ENCODE measurements around the gene SHISA9.

SHISA9 gene

GRCh38 chr16:13014476-13014875, 113.1 kb downstream of the SHISA9 start:
- no peak for DNase-seq (ENCODE audit: low read depth in 4 of 4, low spot score in 1 of 4)

- DNase-seq (ENCODE audit: low read depth in 4 of 4, low spot score in 1 of 4), result no peak
Observed at GRCh38 chr16:13018026-13018425, 116.6 kb downstream of the SHISA9 start.

DNA sequence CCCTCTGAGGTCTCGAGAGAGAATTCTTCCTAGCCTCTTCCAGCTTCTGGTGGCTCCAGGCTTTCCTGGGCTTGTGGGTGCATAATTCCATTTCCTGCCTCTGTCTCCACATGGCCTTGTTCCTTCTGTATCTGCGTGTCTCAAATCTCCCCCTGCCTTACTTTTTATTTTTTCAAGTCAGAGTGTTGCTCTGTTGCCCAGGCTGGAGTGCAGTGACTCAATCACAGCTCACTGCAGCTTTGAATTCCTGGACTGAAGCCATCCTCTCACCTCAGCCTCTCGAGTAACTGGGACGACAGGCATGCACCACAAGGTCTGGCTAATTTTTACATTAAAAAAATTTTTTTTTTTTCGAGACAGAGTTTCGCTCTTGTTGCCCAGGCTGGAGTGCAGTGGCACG, 120.6 kb downstream of the SHISA9 start:
- no peak for DNase-seq (ENCODE audit: low read depth in 4 of 4, low spot score in 1 of 4)

DNA sequence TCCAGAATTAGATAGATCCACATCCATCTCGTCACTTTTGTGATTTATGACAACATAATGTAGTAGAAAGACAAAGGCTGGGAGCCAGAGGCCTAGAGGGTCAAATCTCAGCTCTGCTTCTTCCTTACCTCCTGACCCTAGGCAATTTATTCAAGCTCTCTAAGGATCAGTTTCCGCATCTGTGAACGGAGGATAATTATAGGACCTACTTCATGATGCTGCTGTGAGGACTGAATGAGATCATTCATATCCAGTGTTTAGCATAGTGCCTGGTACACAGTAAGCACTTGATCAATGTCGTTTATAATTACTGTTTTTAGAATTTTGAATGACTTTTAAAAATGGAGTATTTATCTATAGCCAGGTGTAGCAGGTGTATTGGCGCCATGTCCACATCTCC, 128.4 kb downstream of the SHISA9 start:
- DNase-seq (ENCODE audit: low read depth in 4 of 4, low spot score in 1 of 4), result no peak

DNA sequence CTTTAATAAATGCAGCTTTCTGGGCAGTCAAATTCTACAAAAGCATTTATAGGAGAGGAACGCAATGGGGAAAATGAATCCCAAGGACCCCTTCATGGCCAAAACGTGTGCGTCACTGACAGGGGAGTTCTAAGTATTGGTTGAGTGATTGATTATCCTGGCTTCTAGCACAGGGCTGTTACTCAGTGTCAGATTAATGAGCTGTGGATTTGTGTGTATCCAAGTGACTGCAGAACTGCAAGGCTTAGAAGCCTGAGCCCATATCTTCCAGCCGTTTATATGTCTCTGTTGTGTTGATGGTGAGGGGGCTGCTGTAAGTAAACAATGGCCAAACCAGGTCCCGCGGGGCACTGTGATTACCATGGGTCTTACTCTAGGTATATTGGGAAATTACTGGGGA, 129.4 kb downstream of the SHISA9 start:
- no peak for DNase-seq (ENCODE audit: low read depth in 4 of 4, low spot score in 1 of 4)

- no peak for DNase-seq (ENCODE audit: low read depth in 4 of 4, low spot score in 1 of 4)
Observed at GRCh38 chr16:13032911-13033310, 131.5 kb downstream of the SHISA9 start.

DNA sequence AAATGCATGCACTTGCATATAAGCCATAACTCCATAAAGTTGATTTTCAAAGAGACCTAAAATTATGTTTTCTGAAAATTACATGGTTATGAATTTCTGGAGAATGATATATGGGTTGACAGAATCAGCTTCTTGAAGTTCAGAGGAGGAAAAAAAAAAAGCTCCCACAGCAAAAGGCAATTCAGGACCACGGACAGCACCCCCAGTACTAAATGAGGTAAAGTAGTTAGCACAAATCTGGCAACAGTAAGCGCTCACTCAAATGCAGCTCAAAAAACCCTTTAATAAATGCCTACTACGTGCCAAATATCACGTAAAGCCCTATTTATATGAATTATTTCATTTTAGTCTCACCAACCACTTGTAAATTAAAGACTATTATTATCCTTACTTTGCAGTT, 135.2 kb downstream of the SHISA9 start:
- DNase-seq (ENCODE audit: low read depth in 4 of 4, low spot score in 1 of 4), result peak in 3 of 4 experiments; percentile 1 to 9 (median 3)

DNA sequence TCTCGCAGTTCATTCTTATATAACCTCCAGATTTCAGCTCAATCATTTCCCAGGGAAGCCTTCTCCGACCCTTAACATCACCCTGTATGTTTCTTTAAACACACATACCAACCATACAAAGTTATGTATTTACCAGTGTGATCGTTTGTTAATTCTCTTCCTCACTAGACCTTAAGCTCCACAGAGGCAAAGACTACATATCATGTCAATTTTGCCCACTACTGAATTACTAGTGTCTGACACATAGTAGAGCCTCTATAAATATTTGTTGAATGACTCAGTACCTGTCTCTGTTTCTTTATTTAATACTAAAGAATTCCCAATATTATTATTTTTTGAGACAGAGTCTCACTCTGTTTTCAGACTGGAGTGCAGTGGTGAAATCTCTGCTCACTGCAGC, 137.2 kb downstream of the SHISA9 start:
- DNase-seq (ENCODE audit: low read depth in 4 of 4, low spot score in 1 of 4), result no peak

- no peak for DNase-seq (ENCODE audit: low read depth in 4 of 4, low spot score in 1 of 4)
Observed at GRCh38 chr16:13039526-13039925, 138.1 kb downstream of the SHISA9 start.

GRCh38 chr16:13041180-13041579, 139.8 kb downstream of the SHISA9 start:
- no peak for DNase-seq (ENCODE audit: low read depth in 4 of 4, low spot score in 1 of 4)

GRCh38 chr16:13041646-13042290, 140.4 kb downstream of the SHISA9 start:
- DNase-seq (ENCODE audit: low read depth in 4 of 4, low spot score in 1 of 4), result no peak

DNA sequence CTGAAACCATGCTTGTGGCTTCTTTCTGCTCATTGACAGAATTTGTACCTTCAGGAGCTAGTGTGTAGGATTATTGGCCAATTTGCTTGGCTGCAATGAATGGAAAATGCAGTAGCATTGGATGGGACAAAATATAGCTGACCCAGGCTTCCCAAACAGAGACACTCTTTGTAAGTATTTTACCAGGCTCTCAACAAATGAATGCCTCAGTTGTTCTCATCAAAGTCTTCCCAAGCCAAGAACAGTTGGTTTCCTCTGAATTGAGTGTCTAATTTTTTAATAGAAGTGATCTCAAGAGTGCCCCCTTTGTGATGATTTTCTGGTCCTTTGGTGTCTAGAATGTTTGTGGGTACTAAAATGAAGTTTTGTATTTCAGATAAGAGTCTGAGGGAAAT, 140.9 kb downstream of the SHISA9 start:
- DNase-seq (ENCODE audit: low read depth in 4 of 4, low spot score in 1 of 4), result no peak

DNA sequence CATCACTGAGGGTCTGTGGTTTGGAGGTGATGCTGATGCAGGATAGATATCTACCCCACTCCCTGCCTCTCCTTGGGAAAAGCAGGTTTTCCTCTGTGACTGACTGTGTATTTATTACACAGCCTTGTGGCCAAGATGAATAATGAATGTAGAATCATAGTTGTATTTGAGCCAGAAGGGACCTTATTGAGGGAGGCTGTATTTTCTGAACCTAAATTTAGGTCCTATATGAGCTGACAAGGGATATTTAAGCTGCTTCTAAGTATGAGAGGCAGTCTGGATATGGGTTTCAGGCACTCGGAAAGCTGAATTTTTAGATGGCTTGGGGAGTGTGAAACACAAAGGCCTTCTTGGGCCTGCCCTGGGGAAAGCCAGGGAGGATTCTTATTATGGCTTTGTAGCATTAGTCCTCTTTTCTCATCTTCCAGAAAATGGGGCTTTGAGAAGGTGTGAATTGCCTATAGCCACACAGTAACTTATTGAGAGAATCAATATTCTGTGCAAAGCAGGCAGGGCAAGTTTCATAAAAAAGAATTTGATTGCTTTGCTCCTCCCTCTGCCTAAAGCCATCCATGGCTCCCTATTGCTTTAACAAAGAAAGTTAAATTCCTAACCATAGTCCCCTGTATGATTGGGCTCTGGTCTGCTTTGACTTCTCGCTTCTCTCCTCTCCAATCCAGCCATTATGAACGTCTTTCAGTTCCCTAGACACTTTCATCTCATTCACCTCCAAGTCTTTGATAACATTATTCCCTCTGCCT, 144.8 kb downstream of the SHISA9 start:
- no peak for DNase-seq (ENCODE audit: low read depth in 4 of 4, low spot score in 1 of 4)

DNA sequence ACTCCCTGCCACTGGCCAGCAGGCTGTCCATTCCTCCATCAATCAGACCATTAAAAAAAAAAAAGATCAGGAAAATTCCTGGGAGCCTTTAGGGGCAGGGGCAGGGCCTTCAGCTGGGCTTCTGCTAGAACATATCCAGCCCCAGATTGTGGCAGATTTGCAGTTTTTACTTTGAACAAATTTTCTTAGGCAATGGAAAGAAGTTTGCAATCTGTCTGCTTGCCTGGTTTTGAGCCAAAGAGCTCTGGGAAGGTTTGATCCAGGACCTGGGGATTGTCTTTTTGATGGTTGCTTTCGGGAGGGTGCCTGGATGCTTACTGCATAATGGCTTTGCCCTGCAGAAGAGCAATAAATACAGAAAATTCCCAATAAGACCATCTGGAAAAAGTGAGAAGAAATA, 145.9 kb downstream of the SHISA9 start:
- DNase-seq (ENCODE audit: low read depth in 4 of 4, low spot score in 1 of 4), result no peak

- DNase-seq (ENCODE audit: low read depth in 4 of 4, low spot score in 1 of 4), result no peak
Observed at GRCh38 chr16:13049688-13050087, 148.3 kb downstream of the SHISA9 start.

GRCh38 chr16:13052431-13052830, 151.0 kb downstream of the SHISA9 start:
- DNase-seq (ENCODE audit: low read depth in 4 of 4, low spot score in 1 of 4), result no peak

- no peak for DNase-seq (ENCODE audit: low read depth in 4 of 4, low spot score in 1 of 4)
Observed at GRCh38 chr16:13055480-13055879, 154.1 kb downstream of the SHISA9 start.

DNA sequence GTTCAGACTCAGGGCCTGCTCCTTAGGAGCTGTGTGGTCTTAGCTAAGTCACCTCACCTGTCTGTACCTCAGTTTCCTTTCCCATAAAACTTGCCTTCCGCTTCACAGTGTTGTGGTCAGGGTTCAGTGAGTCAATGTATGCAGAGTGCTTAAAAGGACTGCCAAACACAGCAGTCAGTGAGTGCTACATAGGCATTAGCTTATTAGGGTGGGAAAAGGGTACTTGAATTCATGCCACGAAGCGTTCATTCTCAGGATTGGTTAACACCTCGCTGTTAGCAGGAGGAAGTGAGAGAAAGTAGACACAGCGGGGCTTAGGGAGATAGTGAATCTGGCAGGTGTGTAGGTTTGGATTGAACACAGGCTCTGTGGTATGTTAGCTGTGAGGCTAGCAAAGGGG, 155.2 kb downstream of the SHISA9 start:
- DNase-seq (ENCODE audit: low read depth in 4 of 4, low spot score in 1 of 4), result no peak

- no peak for DNase-seq (ENCODE audit: low read depth in 4 of 4, low spot score in 1 of 4)
Observed at GRCh38 chr16:13060932-13061331, 159.5 kb downstream of the SHISA9 start.

- DNase-seq (ENCODE audit: low read depth in 4 of 4, low spot score in 1 of 4), result no peak
Observed at GRCh38 chr16:13061691-13062090, 160.3 kb downstream of the SHISA9 start.

DNA sequence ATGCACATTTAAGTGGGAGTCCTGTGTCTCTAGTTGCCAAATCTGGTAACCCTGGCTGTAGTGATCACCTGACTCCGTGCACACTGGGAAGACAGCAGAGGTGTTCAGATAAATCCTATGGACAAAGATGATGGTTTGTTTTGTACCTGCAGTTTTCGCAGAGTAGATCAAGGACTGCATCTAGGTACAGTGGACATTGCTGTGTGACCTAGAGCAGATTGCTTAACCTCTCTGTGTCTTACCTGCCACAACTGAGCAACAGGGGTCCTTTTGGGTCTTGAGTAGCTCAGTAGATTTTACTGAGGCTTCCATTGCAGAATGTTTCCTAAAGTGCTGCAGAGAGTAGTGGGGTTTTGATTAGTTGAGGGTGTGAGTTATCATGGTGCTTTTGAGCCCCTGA, 160.8 kb downstream of the SHISA9 start:
- no peak for DNase-seq (ENCODE audit: low read depth in 4 of 4, low spot score in 1 of 4)

DNA sequence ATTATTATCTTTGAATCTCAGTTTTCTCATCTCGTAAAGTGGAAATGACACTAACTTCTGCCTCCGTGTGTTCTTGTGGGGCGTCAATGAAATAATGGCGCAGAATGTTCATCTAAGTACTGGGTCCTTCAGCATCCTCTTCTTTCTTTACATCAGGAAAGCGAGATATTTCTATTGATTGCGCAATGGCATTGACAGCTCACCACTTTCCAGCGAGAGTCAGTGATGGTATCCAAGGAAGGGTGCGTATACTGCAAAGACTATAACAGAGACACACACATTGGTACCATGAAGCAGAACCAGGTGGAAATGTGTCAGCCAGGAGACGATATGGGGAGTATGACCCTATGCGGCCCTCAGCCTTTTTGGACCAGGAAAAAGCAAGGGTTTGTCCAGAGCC, 162.1 kb downstream of the SHISA9 start:
- DNase-seq (ENCODE audit: low read depth in 4 of 4, low spot score in 1 of 4), result no peak

GRCh38 chr16:13064821-13065220, 163.4 kb downstream of the SHISA9 start:
- DNase-seq (ENCODE audit: low read depth in 4 of 4, low spot score in 1 of 4), result no peak
